NT2/D1 (cell line): Measurements from ENCODE around the gene ATP9A.

Experiments
- SUZ12 ChIP-seq: IDR thresholded peaks from 2 replicates; pipeline ENCODE4 v1.6.1; 2011; ENCODE audit not compliant: insufficient read length, insufficient read depth; ENCODE audit errors: extremely low read depth
- ZNF274 ChIP-seq: IDR thresholded peaks from 2 replicates; pipeline ENCODE4 v1.6.1; 2011; ENCODE audit warnings: mild to moderate bottlenecking, low read depth, low read length

GRCh38 chr20:51760905-51761546 is 7.2 kb downstream of the ATP9A start:
- TF ChIP-seq ZNF274 (no peak), SUZ12 (no peak)
